GM13976 (cell line): ENCODE data around the gene TRIB2.

Experiments
- DNase-seq: peaks from one replicate; pipeline ENCODE4 v3.0.0; 2012; ENCODE audit warnings: low spot score
- CTCF ChIP-seq: IDR thresholded peaks from 2 replicates; pipeline ENCODE4 v1.5.1; 2012; ENCODE audit warnings: borderline replicate concordance, mild to moderate bottlenecking; ENCODE audit not compliant: insufficient read depth; ENCODE audit errors: extremely low read depth, missing control alignments, control extremely low read depth
- in situ Hi-C: fragments of 300-500 bp; cut with MboI; formaldehyde crosslinking; loops from one replicate; pipeline ENCODE4 v1.12.0; 2022; ENCODE audit warnings: low sequenced_read_pairs, mixed read lengths, inconsistent platforms; ENCODE audit not compliant: unreplicated experiment

Gene TRIB2

GRCh38 chr2:12778811-12779579, 62.3 kb downstream of the TRIB2 start:
- TF ChIP-seq CTCF = no peak
- no peak for DNase-seq
- in situ Hi-C loops = no loop called here

GRCh38 chr2:12781329-12781728, 64.6 kb downstream of the TRIB2 start:
- TF ChIP-seq CTCF = no peak
- DNase-seq = no peak
- in situ Hi-C loops = no loop called here

GRCh38 chr2:12787891-12788801, 71.4 kb downstream of the TRIB2 start:
- DNase-seq = no peak

GRCh38 chr2:12791906-12792305, 75.2 kb downstream of the TRIB2 start:
- no peak for TF ChIP-seq CTCF

More at GRCh38 chr2:12787891-12788801, 71.4 kb downstream of the TRIB2 start:
- in situ Hi-C loops = no loop called here
- TF ChIP-seq CTCF = no peak

More at GRCh38 chr2:12791906-12792305, 75.2 kb downstream of the TRIB2 start:
- in situ Hi-C loops = no loop called here
- DNase-seq = no peak
